Measurements from ENCODE around the gene ZYG11A. TPM values are rescaled to one million over a fixed set of nuclear protein-coding genes. Genes with fewer than 3 reads are reported as not detected.

ZYG11A gene
- total and polyA plus RNA-seq, 4 donors, result 0.38 to 1.8 (median 0.76) TPM

GRCh38 chr1:52918201-52918600 lies 75.6 kb downstream of the ZYG11A start:
- DNase-seq (ENCODE audit: low spot score), result no peak
- Histone ChIP-seq H3K9ac (ENCODE audit: low read depth in 1 of 2, low read length in 2 of 2) (no peak overlapping the region), H3K27me3 (ENCODE audit: control insufficient read depth in 4 of 4, insufficient read depth in 4 of 4, low read length in 3 of 4) (no peaks in the 10 kb centered on the region), H3K4me1 (ENCODE audit: control insufficient read depth in 4 of 4, insufficient read depth in 4 of 4, low read length in 3 of 4) (peaks cover 21 to 70% (median 57%) of the 10 kb centered on the region in 4 donors), H3K9me3 (ENCODE audit: control insufficient read depth in 4 of 4, low read length in 3 of 4) (no peaks in the 10 kb centered on the region), H3K27ac (ENCODE audit: low read depth in 1 of 2, low read length in 2 of 2) (peak overlapping the region; percentile 11 to 14), H3K4me3 (ENCODE audit: low read depth in 1 of 3, low read length in 3 of 3) (no peak overlapping the region), H3K36me3 (ENCODE audit: control insufficient read depth in 4 of 4, insufficient read depth in 3 of 4, low read depth in 1 of 4, low read length in 3 of 4) (no peaks in the 10 kb centered on the region)
- TF ChIP-seq SP1 (IDR thresholded peaks at IDR 0.05) (no peak), HNF4A (conservative IDR thresholded peaks at IDR 0.05) (no peak), HNF4G (IDR thresholded peaks at IDR 0.05) (no peak), REST (IDR thresholded peaks at IDR 0.05) (no peak), FOXA1 (IDR thresholded peaks at IDR 0.05) (no peak), ZBTB33 (IDR thresholded peaks at IDR 0.05) (no peak), YY1 (IDR thresholded peaks at IDR 0.05) (no peak), NR2F2 (IDR thresholded peaks at IDR 0.05) (no peak), JUND (IDR thresholded peaks at IDR 0.05) (no peak), FOXA2 (IDR thresholded peaks at IDR 0.05) (no peak), ATF3 (IDR thresholded peaks at IDR 0.05) (no peak), RXRA (IDR thresholded peaks at IDR 0.05) (no peak), CTCF (IDR thresholded peaks at IDR 0.05; ENCODE audit: low read depth, low read length, missing input control) (no peak), GABPA (IDR thresholded peaks at IDR 0.05 in 1 of 2, conservative IDR thresholded peaks at IDR 0.05 in 1 of 2) (no peak), MAX (IDR thresholded peaks at IDR 0.05) (no peak), RAD21 (IDR thresholded peaks at IDR 0.05) (no peak), EGR1 (IDR thresholded peaks at IDR 0.05; ENCODE audit: low read depth in 2 of 2) (no peak)
- 68% methylated on average over 6 of the region's 6 CpGs for WGBS

All from liver (tissue), 9 donors.